ENCODE results near the gene UBA6. TPM values are rescaled to one million over a fixed set of nuclear protein-coding genes. Genes with fewer than 3 reads are reported as not detected.

Gene UBA6
- total RNA-seq, 4 donors from 2014 or later: 49.4 to 81.9 (median 56.3) TPM

DNA sequence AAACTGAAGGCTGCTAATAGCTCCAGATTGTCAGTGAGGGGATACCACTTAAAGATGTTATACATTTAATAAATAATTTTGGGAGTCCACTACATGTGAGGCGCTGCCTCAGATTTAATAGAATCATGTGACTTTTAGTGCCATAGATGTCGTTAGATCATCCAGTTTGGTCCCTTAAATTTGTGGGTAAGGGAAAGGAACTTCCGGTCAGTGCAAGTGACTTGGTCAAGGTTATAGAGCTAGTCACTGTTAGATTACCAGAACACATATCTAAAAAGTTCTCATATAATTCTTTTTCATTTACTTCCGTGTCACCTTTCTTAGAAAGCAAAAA lies 529 bp upstream of the UBA6 start:
- TF ChIP-seq POLR2A (IDR thresholded peaks at IDR 0.05) (no peak), POLR2AphosphoS5 (IDR thresholded peaks at IDR 0.05) (no peak), EP300 (IDR thresholded peaks at IDR 0.05) (no peak)
- TF ChIP-seq, protein P1, sequence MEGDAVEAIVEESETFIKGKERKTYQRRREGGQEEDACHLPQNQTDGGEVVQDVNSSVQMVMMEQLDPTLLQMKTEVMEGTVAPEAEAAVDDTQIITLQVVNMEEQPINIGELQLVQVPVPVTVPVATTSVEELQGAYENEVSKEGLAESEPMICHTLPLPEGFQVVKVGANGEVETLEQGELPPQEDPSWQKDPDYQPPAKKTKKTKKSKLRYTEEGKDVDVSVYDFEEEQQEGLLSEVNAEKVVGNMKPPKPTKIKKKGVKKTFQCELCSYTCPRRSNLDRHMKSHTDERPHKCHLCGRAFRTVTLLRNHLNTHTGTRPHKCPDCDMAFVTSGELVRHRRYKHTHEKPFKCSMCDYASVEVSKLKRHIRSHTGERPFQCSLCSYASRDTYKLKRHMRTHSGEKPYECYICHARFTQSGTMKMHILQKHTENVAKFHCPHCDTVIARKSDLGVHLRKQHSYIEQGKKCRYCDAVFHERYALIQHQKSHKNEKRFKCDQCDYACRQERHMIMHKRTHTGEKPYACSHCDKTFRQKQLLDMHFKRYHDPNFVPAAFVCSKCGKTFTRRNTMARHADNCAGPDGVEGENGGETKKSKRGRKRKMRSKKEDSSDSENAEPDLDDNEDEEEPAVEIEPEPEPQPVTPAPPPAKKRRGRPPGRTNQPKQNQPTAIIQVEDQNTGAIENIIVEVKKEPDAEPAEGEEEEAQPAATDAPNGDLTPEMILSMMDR (IDR thresholded peaks at IDR 0.05): no peak
- no peak for DNase-seq (ENCODE audit: low spot score in 2 of 2)
- H3K4me3 ChIP-seq: peak overlapping the region; percentile 97
- H3K36me3 ChIP-seq: no peaks in the 10 kb centered on the region
- 11% methylated on average over 4 of the region's 4 CpGs for WGBS
- no peaks in the 10 kb centered on the region for H3K27me3 ChIP-seq
- H3K27ac ChIP-seq: peak overlapping the region; percentile 94
- H3K9me3 ChIP-seq: no peaks in the 10 kb centered on the region
- H3K4me1 ChIP-seq: peaks cover 40% of the 10 kb centered on the region

DNA sequence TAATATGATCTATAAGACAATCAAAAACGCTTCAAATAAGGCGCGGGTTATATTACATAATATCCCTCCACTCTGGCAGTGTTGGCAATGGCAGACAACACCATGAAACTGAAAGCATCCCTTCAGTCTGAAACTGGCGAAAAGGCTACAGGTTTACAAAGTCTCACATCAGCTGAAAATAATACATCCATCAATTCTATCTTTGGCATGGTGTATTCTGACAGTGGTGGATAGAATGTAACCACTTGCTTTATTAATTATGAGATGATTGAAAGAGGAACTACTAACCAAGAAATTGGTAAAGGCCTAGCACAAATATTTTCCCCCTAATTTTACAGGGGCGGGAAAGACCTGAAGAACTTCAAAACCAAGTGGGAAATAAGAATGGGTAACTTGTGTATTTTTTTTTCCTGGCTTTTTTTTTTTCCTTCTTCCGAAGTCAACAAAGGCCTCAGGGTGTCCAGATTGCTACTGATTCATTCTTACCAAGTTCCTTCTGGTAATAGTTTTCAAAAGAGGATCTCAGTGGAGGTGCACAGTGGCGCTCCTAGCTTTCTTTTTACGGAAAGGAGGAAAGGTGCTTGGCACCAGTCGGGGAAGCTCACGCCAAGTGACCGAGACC lies 728 bp downstream of the UBA6 start:
- Histone ChIP-seq H3K9me3 (no peaks in the 10 kb centered on the region), H3K36me3 (no peaks in the 10 kb centered on the region), H3K27me3 (no peaks in the 10 kb centered on the region), H3K4me1 (peaks cover 40% of the 10 kb centered on the region), H3K4me3 (peak overlapping the region; percentile 97), H3K27ac (peak overlapping the region; percentile 94)
- TF ChIP-seq POLR2A (IDR thresholded peaks at IDR 0.05) (no peak), EP300 (IDR thresholded peaks at IDR 0.05) (no peak), POLR2AphosphoS5 (IDR thresholded peaks at IDR 0.05) (no peak)
- TF ChIP-seq, protein P1 (IDR thresholded peaks at IDR 0.05): no peak
- 17% methylated on average over 11 of the region's 11 CpGs for WGBS
- no peak for DNase-seq (ENCODE audit: low spot score in 2 of 2)

DNA sequence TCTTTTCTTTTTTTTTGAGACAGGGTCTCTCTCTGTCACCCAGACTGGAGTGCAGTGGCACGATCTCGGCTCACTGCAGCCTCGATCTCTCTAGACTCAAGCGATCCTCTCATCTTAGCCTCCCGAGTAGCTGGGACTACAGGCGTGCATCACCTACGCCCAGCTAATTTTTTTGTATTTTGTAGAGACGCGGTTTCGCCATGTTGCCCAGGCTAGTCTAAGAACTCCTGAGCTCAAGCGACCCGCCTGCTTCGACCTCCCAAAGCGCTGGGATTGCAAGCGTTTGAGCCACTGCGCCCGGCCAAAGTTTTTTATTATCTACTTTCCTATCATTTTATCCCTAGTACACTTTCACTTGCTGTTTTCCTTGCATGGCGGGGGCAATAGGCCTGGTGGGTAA lies 1.4 kb downstream of the UBA6 start:
- H3K4me1 ChIP-seq: peaks cover 40% of the 10 kb centered on the region

DNA sequence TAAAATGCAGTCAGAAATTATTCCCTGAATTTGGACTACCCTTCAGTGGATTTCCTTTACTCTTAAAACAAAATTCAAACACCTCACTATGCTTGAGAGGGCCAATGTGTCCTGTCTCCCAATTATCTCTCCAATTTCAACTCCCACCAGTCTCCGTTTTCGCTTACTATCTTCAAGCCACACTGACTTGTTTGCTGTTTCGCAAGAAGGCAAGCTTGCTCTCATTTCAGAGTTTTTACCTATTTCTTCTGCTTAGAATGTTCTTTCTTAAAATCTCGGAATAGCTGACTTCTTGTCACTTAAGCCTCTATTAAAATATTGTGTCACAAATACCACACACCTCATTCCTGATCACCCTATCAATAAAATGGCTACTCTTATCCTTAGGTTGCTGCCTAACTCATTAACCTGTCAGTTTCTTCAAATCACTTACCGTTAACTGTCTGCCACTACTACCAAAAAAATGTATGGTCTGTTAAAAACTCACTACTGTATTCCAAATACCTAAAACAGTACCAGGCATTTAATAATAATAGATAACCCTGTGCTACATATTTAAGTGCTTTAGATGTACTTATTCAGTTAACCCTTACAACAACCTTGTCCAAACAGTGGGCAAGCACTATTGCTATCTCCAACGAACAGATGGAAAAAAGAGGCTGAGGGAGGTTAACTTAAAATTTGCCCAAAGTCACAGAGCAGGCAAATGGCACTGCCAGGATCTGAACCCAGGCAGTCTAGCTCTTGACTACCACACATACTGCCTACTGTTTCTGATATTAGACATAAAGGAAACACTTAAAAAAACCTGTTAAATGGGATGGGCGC lies 2.9 kb downstream of the UBA6 start:
- WGBS: 80% methylated on average over 7 of the region's 7 CpGs
- Histone ChIP-seq H3K4me1 (peaks cover 40% of the 10 kb centered on the region), H3K4me3 (no peak overlapping the region), H3K9me3 (no peaks in the 10 kb centered on the region), H3K27ac (no peak overlapping the region), H3K36me3 (peaks cover 4% of the 10 kb centered on the region), H3K27me3 (no peaks in the 10 kb centered on the region)
- no peak for DNase-seq (ENCODE audit: low spot score in 2 of 2)
- TF ChIP-seq, protein P1 (IDR thresholded peaks at IDR 0.05): no peak
- TF ChIP-seq POLR2AphosphoS5 (IDR thresholded peaks at IDR 0.05) (no peak), POLR2A (IDR thresholded peaks at IDR 0.05) (no peak)

More for the DNA sequence above, 1.4 kb downstream of the UBA6 start:
- Histone ChIP-seq H3K27me3 (no peaks in the 10 kb centered on the region), H3K36me3 (no peaks in the 10 kb centered on the region), H3K27ac (no peak overlapping the region), H3K9me3 (no peaks in the 10 kb centered on the region), H3K4me3 (peak overlapping the region; percentile 97)
- DNase-seq (ENCODE audit: low spot score in 2 of 2): no peak
- WGBS: 92% methylated on average over 18 of the region's 18 CpGs
- TF ChIP-seq, protein P1 (IDR thresholded peaks at IDR 0.05): no peak
- TF ChIP-seq POLR2AphosphoS5 (IDR thresholded peaks at IDR 0.05) (no peak), POLR2A (IDR thresholded peaks at IDR 0.05) (no peak), EP300 (IDR thresholded peaks at IDR 0.05) (no peak)

DNA sequence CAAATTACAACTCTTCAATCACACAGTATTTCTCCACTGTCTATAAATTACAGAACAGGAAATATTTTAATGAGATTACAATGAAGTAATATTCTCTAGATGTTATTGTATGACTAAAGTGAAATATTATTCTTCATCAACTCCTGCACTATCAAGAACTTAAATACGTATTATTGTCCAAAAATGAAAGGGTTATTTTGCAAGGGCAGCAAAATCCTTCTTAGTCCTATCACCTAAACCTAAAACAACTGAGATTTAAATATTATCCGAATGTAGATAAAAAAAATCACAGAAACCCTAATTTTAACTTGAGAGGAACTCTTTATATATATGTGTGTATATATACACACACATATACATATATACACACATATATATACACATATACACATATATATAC lies 4.9 kb downstream of the UBA6 start:
- Histone ChIP-seq H3K36me3 (peaks cover 22% of the 10 kb centered on the region), H3K9me3 (no peaks in the 10 kb centered on the region), H3K27ac (no peak overlapping the region), H3K4me3 (no peak overlapping the region), H3K4me1 (peaks cover 27% of the 10 kb centered on the region), H3K27me3 (no peaks in the 10 kb centered on the region)
- DNase-seq (ENCODE audit: low spot score in 2 of 2): no peak
- TF ChIP-seq POLR2A (IDR thresholded peaks at IDR 0.05) (no peak), EP300 (IDR thresholded peaks at IDR 0.05) (no peak), POLR2AphosphoS5 (IDR thresholded peaks at IDR 0.05) (no peak)
- TF ChIP-seq, protein P1 (IDR thresholded peaks at IDR 0.05): no peak
- 94% methylated on average over 2 of the region's 2 CpGs for WGBS

All from suprapubic skin (tissue), 4 donors.